Left ventricle myocardium superior (tissue), 1 donor: ENCODE results near the gene CD274. TPM values are rescaled to one million over a fixed set of nuclear protein-coding genes. Genes with fewer than 3 reads are reported as not detected.
"Not testable (repeated sequence)": the region's sequence is repeated elsewhere in the genome, so short reads cannot be mapped to it uniquely, and the experiment has no call there.

Experiments
- ATAC-seq: fragments of 200-7000 bp; cut with Tn5 transposase; one replicate; pipeline ENCODE4 v1.9.1; 2020; ENCODE audit warnings: mild to moderate bottlenecking, moderate library complexity
- DNase-seq: peaks from one replicate; pipeline ENCODE4 v3.0.0-alpha.2; 2020
- intact Hi-C: fragments of 100-400 bp; cut with micrococcal nuclease; formaldehyde crosslinking; loops from one replicate; pipeline ENCODE4 v1.11.0; 2022
- total RNA-seq: library from RNA; stranded (reverse); fragmentation: NEBNext Ultra II Directional; extraction: Animal tissue kit (Norgen Biotek cat#: 25700); gene quantifications from one replicate; pipeline ENCODE4 v1.2.1, GENCODE V29; 2021
- donor health status: DM: no; HTN: yes; CAD: no; lungs with severe emphysema.

CD274 gene
- total RNA-seq, 1 donor from 2014 or later = 10.9 TPM

DNA sequence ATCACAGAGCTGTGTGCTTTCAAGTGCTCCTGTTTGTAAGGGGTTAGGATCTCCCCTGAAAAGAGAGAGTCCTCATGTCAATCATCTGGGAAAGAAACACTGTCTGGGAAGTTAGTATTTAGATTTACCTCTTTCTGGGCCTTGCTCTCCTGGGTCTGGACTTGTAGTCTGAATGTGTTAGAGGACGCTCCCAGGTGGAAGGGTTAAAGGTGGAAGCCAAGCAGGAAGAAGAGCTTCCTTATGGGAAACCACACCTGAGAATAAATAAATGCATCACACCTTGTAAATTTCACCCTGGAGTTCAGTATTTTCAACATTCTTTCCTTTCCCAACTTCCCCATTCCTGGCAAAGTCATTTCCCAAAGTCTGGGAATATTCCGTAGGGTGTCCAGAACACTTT is 13.9 kb upstream of the CD274 start:
- intact Hi-C loops = no loop called here

DNA sequence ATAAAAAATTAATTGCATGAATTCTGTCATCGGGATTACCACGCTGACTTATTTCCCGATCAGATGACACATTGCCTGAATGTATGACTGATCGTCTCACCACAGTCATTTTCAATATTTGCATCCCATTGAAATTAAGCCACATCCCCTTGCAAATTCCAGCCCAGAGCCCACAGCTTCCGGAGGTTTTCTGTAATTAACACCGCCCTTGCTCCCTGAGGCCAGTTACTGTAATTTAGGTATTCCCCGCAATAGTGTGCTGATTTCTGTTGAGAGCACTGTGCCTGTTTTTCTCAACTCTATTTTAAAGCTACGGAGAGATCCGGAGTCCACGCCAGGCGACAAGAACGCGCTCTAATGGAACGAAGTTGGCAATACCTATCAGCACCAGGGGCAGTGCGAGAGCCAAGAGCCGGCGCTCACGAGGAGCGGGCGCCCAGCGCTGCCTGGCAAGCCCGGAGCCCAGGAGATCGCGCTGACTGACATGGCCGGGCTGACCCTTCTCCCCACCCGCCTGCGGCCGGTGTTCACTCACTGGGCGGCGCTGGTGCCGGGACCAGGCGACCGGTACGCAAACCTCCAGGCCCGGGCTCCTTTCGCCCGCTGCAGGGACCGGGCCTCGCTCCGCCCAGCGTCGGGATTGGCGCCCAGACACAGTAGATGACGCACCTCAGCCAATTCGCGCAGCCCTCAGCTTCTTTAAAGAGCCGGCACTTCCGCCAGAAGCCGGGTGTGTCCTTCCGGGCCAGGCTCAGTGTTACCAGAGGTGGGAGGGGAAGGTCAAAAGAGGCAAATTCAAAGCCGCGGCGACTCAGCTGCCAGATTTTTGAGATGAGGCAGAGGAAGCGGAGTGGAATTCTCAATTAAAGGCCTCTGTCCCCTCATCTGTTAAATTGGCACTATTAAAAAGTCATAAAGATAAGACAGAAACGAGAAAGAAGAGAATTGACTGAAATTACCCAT is 12.8 kb upstream of the CD274 start, which contains the start of gene PLGRKT:
TSS of gene PLGRKT (minus strand) at position 672 of the 963 bp plus-strand sequence. CDS start 5,948 bp downstream, outside the sequence.
- peak; percentile 98 for DNase-seq
- intact Hi-C loops = no loop called here
- ATAC-seq = peak; percentile 99

More for the DNA sequence above, 13.9 kb upstream of the CD274 start:
- ATAC-seq (no peak), DNase-seq (no peak)

DNA sequence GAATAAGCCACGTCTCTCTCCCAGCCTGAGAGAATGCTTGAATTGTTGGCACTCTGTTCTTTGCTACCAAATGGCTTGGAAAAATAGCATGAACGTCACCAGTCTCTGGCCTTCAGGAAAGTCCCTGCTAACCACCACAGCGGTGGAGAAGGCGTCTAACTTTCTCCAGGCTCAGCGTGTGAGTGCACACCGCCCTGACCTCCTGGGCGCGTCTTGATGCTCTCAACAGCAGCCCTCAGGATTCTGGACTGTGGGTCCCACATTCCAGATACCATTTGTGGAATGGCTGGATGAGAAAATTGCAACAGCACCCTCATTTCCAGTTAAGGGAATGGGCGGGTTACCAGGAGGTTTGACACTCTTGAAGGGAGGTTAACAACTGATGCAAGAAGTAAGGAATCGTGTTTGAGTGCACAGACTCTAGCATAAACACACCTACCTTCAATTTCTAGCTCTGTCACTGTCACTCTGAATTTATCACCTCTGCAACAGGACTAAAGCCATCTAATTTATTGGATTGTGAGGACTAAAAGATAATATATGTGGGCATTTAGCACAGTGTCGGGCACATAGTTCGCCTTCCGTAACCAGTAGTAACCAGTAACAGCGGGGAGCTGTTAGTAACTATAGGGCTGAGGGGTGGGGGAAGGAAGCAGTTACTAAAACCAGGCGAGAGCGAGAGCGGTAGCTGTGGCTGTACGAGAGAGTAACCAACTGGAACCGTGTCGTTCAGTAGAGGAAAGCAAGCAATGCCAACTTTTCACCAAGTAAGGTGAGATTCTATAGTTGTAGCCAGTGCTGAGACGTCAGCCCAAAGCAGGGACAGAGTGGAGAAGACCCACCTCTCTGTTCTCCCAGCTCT is 11.8 kb upstream of the CD274 start:
- ATAC-seq = peak; percentile 8

DNA sequence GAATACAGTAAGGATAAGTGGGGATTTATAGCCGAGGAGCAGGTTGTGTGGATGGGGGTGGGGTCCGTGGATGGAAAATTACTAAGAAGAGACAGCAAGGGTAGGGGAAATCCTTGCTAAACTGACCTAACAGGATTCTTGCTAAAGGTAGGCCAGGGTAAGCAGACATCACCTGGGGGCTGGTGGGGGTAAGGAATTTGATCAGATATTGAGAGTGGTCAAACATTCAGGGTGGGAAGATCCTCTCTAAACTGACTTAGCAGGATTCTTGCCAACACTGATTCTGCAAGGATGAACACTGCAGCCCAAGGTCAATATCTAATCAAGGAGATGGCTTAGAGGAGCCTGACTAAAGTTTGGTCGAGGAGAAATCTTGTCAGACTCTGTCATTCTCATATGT is 9.9 kb upstream of the CD274 start:
- DNase-seq (no peak), ATAC-seq (no peak)
- intact Hi-C loops = loop anchor here (10.0 kb wide), 1 partner anchor 256 kb away; the partner anchor contains the start of gene INSL6

More for the DNA sequence above, 11.8 kb upstream of the CD274 start:
- DNase-seq = no peak
- intact Hi-C loops = no loop called here

DNA sequence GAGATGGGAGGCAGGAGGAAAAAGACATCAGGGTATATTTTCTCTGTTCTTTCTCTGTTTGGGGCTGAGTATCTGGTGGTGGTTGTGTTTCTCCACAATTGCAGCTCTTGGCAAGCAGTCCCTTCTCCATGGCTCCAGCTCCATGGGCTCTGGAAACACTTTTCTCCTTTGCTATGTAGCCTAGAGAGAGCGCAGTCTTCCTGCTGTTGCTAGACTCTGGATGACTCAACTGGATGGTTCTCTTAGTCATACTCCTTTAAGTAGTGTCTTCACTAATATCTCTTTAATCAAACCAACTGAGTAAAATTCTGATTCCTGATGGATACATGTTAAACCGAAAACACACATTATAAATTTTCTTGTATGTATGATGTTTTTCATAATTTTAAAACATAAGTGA is 9.3 kb upstream of the CD274 start:
- ATAC-seq = no peak
- no peak for DNase-seq
- intact Hi-C loops = loop anchor here (10.0 kb wide), 1 partner anchor 256 kb away; the partner anchor contains the start of gene INSL6

DNA sequence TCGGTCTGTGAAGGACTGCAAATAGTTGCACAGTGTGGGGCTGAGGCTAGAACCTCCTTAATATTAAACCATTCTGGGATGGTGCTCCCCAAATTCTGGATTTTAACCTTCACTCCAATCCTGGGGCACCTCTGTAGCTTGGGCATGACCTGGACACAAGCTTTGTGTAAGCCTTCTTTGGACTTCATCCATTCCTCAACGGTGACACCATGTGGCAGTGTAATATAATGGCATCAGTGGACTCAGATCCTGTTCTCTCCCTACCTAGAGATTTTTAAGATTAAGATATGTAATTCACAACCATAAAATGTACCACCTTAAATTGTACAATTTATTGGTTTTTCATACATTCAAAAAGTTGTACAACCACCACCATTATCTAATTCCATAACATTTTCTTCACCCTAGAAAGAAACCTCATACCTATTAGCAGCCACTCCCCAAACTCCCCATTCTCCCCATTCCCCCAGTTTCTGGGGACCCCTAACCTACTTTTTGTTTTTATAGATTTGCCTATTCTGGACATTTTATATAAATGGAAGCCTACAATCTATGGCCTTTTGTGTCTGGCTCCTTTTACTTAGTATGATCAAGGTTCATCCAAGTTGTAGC is 7.8 kb upstream of the CD274 start:
- intact Hi-C loops = loop anchor here (10.0 kb wide), 1 partner anchor 258 kb away; the partner anchor contains the start of gene INSL6
- ATAC-seq = no peak
- DNase-seq = no peak

DNA sequence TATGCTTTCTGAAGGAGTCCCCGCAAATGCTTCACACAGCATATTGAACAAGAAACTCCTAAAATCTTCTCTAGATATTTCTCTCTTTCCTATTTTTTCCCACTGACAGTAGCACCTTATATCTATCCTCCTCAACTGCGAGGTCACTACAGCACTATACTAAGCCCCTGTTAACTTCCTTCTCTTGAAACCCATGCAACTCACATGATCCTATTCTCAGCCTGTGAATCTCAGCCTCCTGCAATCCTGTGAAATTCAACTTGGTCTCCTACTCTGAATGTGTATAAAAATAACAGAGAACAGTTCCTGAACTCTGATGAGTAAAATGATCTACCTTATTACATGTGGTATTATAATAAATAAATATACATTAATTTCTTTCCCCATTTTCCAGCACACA is 6.5 kb upstream of the CD274 start:
- intact Hi-C loops = loop anchor here (10.0 kb wide), 1 partner anchor 259 kb away; the partner anchor contains the start of gene INSL6
- DNase-seq = no peak
- no peak for ATAC-seq

DNA sequence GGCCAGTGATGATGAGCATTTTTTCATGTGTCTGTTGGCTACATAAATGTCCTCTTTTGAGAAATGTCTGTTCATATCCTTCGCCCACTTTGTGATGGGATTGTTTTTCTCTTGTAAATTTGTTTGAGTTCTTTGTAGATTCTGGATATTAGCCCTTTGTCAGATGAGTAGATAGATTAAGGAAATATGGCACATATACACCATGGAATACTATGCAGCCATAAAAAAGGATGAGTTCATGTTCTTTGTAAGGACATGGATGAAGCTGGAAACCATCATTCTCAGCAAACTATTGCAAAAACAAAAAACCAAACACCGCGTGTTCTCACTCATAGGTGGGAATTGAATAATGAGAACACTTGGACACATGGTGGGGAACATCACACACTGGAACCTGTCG is 5.2 kb upstream of the CD274 start:
- not testable (repeated sequence) for DNase-seq, ATAC-seq
- intact Hi-C loops = loop anchor here (10.0 kb wide), 1 partner anchor 260 kb away; the partner anchor contains the start of gene INSL6

DNA sequence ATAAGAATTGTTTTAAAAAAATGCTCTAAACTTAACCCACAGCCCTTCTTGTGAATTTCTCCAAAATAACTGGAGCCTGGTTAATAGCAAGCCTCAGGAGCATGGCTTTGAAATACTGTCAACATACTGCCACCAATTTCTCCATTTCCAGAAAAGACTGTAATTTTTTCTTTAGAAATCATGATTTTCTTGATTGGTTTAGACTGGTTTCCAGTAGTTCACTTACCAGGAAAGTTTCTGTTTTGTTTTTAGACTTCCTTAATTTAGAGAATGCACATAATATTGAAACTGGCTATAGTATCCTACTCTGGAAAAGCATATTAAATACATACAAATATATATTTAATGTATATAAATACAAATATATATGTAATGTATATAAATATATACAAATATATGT is 4.5 kb upstream of the CD274 start:
- no peak for ATAC-seq
- intact Hi-C loops = loop anchor here (10.0 kb wide), 1 partner anchor 261 kb away; the partner anchor contains the start of gene INSL6
- DNase-seq = no peak

DNA sequence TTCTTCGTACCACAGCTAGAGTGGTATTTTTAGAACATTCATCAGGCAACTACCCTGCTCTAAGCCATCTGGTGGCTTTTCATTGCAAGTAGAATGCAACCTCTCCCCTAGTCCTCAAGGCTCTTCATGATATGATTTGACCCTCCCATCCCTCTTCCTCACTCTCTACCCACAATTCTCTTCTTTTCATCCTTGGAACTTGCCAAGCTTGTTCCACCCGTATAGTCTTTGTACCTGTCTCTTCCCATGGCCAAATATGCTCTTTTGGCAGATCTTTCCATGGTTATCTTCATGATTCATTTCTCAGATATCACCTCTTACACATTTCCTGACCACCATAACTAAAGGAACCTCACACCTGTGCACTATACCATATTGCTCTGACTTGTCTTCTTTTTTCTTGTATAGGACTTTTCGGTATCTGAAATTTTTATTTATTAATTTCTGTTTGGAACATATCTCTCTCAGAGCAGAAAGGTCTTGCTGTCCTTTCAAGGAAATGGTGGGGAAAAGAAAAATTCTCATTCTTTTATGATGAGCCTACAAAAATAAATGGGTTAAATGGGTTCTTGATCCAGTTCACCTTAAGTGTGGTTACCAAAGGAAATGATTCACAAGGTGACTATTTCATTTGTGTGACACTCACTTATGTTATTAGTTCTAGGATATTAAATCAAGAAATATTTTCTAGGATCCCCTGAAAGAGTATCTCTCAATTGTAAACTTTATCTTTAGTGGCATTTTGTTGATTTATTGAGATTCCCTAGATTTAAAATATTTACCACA is 3.7 kb upstream of the CD274 start:
- intact Hi-C loops = loop anchor here (10.0 kb wide), 1 partner anchor 262 kb away; the partner anchor contains the start of gene INSL6
- ATAC-seq (no peak), DNase-seq (no peak)

DNA sequence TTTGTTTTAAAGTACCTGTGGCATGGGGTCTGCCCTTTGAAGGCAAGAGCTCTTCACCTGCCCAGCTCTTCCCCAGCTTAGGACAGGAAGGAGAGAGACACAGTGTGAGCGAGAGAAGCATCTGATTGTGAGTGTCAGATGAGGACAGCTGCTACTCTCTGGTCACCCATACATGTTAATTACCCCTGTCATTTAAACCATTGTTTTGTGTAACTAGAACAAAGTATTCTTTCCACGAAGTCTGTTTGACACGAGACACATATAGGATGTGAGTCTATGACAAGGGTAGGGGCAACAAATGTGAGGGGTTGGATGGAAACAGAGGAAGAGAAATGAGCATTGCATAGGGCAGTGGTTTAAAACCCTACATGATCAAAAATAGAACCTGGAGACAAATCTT is 3.0 kb upstream of the CD274 start:
- DNase-seq = no peak
- intact Hi-C loops = loop anchor here (10.0 kb wide), 1 partner anchor 263 kb away; the partner anchor contains the start of gene INSL6
- no peak for ATAC-seq

DNA sequence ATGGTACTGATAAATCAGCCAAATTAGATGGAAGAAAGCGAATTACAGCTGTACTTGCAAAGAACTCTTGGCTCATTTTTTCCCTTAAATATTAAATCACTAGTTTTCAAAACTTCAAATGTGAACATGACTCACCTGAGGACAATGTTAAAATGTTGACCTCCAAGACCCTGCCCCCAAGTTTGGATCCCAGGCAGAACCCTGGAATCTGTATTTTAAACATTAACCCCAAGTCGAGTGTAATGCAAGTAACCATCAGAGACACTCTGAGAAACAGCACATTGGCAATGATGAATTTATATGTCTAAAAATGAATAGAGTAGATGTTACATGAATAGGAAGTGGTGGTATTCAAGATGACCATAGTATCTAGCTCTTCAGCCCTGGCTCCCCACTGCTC is 2.3 kb upstream of the CD274 start:
- intact Hi-C loops = loop anchor here (10.0 kb wide), 1 partner anchor 263 kb away; the partner anchor contains the start of gene INSL6
- ATAC-seq (no peak), DNase-seq (no peak)

DNA sequence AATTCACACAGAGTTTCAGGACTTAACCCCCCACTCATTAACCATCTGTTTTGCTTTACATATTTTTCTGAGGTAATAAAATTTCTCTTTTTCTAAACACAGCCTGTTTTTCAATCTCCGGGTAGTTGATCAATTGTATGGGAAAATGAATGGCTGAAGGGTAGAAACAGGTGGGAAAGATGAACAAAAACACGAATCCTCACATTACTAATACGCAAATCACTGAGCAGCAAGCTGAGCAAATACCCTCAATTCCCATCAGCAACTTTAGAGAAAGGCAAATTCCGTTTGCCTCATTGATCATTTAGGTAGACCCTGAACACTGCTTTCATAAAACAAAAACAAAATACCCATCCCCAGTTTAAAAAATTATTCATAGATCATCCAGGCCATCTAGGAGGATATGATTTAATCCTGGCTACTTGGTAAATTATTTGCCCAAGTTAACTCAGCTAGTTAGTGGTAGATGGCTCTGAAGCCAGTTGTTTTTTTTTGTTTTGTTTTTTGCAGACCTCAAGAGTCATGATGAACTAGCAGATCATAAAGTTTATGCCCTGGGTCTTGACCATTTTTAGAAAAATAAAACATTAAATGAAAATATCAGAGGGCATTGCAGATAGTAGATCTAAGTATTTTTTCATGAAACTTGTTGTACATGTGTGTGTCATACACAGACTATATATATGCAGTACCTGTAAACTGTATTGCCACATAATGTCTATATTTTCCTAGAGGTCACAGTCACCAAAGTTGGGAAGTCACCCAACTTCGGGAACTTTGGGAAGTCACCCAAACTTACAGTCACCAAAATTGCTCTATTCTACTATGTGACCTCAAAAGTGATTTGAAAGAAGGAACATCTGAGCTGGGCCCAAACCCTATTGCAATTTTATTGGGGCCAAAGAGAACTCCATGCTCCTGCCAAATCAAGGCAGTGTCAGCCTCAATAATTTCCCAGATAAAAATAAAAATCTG is 1.6 kb upstream of the CD274 start:
- ATAC-seq = no peak
- intact Hi-C loops = loop anchor here (10.0 kb wide), 1 partner anchor 264 kb away; the partner anchor contains the start of gene INSL6
- no peak for DNase-seq

DNA sequence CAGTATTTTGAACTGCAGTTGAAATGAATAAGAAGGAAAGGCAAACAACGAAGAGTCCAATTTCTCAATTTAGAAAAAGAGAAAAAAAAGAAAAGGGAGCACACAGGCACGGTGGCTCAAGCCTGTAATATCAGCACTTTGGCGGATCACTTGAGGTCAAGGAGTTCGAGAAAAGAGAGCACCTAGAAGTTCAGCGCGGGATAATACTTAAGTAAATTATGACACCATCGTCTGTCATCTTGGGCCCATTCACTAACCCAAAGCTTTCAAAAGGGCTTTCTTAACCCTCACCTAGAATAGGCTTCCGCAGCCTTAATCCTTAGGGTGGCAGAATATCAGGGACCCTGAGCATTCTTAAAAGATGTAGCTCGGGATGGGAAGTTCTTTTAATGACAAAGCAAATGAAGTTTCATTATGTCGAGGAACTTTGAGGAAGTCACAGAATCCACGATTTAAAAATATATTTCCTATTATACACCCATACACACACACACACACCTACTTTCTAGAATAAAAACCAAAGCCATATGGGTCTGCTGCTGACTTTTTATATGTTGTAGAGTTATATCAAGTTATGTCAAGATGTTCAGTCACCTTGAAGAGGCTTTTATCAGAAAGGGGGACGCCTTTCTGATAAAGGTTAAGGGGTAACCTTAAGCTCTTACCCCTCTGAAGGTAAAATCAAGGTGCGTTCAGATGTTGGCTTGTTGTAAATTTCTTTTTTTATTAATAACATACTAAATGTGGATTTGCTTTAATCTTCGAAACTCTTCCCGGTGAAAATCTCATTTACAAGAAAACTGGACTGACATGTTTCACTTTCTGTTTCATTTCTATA is 602 bp upstream of the CD274 start:
- intact Hi-C loops = loop anchor here (5.0 to 10.0 kb wide), 2 partner anchors 138 to 265 kb away; partner anchors contain the start of gene INSL6
- peak; percentile 3 for ATAC-seq

DNA sequence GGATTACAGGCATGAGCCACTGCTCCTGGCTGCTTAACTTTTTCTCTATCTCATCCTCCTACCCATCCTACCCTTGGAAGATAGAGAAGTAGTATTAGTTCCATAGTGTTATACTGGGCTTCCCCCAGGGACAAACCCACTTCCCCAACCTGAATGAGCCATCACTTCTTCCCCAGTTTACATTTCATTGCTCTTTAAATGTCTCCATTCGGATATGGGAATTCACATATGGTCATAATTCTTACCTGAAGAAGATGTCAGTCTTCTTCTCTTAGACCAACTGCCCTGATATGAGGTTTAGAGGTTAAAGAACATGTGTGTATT is 1.9 kb downstream of the CD274 start:
- intact Hi-C loops = loop anchor here (5.0 kb wide), 1 partner anchor 135 kb away; no protein-coding TSS in a partner anchor
- no peak for ATAC-seq
- DNase-seq = no peak

More for the DNA sequence above, 602 bp upstream of the CD274 start:
- no peak for DNase-seq

DNA sequence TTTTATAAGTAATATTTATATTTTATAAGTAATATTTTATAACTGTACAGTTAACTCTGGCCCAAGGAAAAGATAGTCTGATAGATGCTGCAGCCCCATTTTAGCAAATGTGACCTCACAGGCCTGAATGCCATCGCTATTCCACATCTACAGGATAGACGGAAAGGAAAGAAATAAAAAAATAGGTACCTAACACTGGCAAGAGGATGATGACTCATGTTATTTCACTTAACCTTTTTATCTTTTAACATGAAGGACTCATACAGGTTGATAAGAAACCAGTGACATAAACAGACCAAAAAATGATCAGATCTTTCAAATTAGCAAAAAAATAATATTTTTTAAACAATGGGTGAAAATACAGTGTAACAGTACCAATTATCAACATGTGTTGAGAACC is 2.7 kb downstream of the CD274 start:
- DNase-seq = no peak
- no peak for ATAC-seq
- intact Hi-C loops = loop anchor here (5.0 kb wide), 1 partner anchor 134 kb away; no protein-coding TSS in a partner anchor
